Stimulated activated CD4-positive, alpha-beta T cell treated with anti-CD3 and anti-CD28 coated beads, Interleukin-12 subunit alpha, Interleukin-12 subunit beta, amount 100 ng/mL, for 4 hours (primary cell): ENCODE data around the gene DYNC1I1.
"Not testable (repeated sequence)": the region's sequence is repeated elsewhere in the genome, so short reads cannot be mapped to it uniquely, and the experiment has no call there.

Experiments
- DNase-seq: peaks from one replicate; pipeline ENCODE4 v3.0.0-alpha.2; 2020

The DYNC1I1 gene

GRCh38 chr7:95915731-95916130, 143.4 kb downstream of the DYNC1I1 start:
- no peak for DNase-seq

- peak; percentile 75 for DNase-seq
Observed at GRCh38 chr7:95916573-95917297, 144.4 kb downstream of the DYNC1I1 start.

GRCh38 chr7:95917634-95918033, 145.3 kb downstream of the DYNC1I1 start:
- no peak for DNase-seq

GRCh38 chr7:95919556-95919955, 147.2 kb downstream of the DYNC1I1 start:
- DNase-seq: no peak

- DNase-seq: no peak
Observed at GRCh38 chr7:95921543-95921942, 149.2 kb downstream of the DYNC1I1 start.

GRCh38 chr7:95922191-95922590, 149.8 kb downstream of the DYNC1I1 start:
- no peak for DNase-seq

GRCh38 chr7:95925236-95925635, 152.9 kb downstream of the DYNC1I1 start:
- DNase-seq: no peak

GRCh38 chr7:95925971-95926370, 153.6 kb downstream of the DYNC1I1 start:
- DNase-seq: no peak

GRCh38 chr7:95927756-95928155, 155.4 kb downstream of the DYNC1I1 start:
- no peak for DNase-seq

- no peak for DNase-seq
Observed at GRCh38 chr7:95929710-95930280, 157.4 kb downstream of the DYNC1I1 start.

GRCh38 chr7:95931460-95932232, 159.3 kb downstream of the DYNC1I1 start:
- DNase-seq: no peak

GRCh38 chr7:95933618-95934017, 161.3 kb downstream of the DYNC1I1 start:
- no peak for DNase-seq

GRCh38 chr7:95944867-95945266, 172.5 kb downstream of the DYNC1I1 start:
- not testable (repeated sequence) for DNase-seq

- DNase-seq: no peak
Observed at GRCh38 chr7:95950698-95951097, 178.3 kb downstream of the DYNC1I1 start.

- no peak for DNase-seq
Observed at GRCh38 chr7:95951531-95951930, 179.2 kb downstream of the DYNC1I1 start.

- DNase-seq: no peak
Observed at GRCh38 chr7:95951997-95952795, 179.8 kb downstream of the DYNC1I1 start.

- no peak for DNase-seq
Observed at GRCh38 chr7:95952851-95953250, 180.5 kb downstream of the DYNC1I1 start.

GRCh38 chr7:95955748-95956147, 183.4 kb downstream of the DYNC1I1 start:
- DNase-seq: no peak

- DNase-seq: no peak
Observed at GRCh38 chr7:95957510-95957909, 185.2 kb downstream of the DYNC1I1 start.

GRCh38 chr7:95960706-95961244, 188.4 kb downstream of the DYNC1I1 start:
- DNase-seq: no peak

- DNase-seq: no peak
Observed at GRCh38 chr7:95963446-95963990, 191.2 kb downstream of the DYNC1I1 start.

GRCh38 chr7:95971716-95972115, 199.4 kb downstream of the DYNC1I1 start:
- DNase-seq: no peak

- DNase-seq: no peak
Observed at GRCh38 chr7:95972523-95972922, 200.2 kb downstream of the DYNC1I1 start.
